ENCODE data around the gene JPH2. TPM values are rescaled to one million over a fixed set of nuclear protein-coding genes. Genes with fewer than 3 reads are reported as not detected.

JPH2 gene
- total and polyA plus RNA-seq, 10 of the 15 experiments (the other 5 are each of a cell fraction or from before 2014, with no cell fraction given): 0.16 TPM; not detected in 9

GRCh38 chr20:44187772-44188709, 1.1 kb upstream of the JPH2 start:
- FAIRE-seq (peak; percentile 69), DNase-seq (ENCODE audit: low read depth, low spot score) (no peak), ATAC-seq (peak; percentile 54)
- H2AFZ ChIP-seq (ENCODE audit: control insufficient read depth, low read depth, low read length): no peak overlapping the region
- H3K79me2 ChIP-seq (ENCODE audit: control insufficient read depth, insufficient read depth, low read length): no peaks in the 10 kb centered on the region
- ChIA-PET SMC1A (ENCODE audit: uncharacterized antibody, unreplicated experiment) (interaction anchor here (1.0 to 4.3 kb wide), 4 partner anchors 67 to 97 kb away, joined by 3 to 51 read pairs (median 7); no protein-coding TSS in a partner anchor), RAD21 (ENCODE audit: unreplicated experiment) (interaction anchor here (0.6 to 4.0 kb wide), 3 partner anchors 15 to 727 kb away, joined by 3 to 69 read pairs (median 3); no protein-coding TSS in a partner anchor), CTCF (interaction anchor here (1.0 to 6.6 kb wide), 9 partner anchors 20 to 739 kb away, joined by 3 to 196 read pairs (median 5); partner anchors contain the start of gene FITM2), POLR2A (interaction anchor here (0.6 kb wide), 1 partner anchor 78 kb away, joined by 3 read pairs; no protein-coding TSS in a partner anchor)
- no TSS peak for BruUV-seq (replicated peaks)
- no peaks in the 10 kb centered on the region for H4K20me1 ChIP-seq (ENCODE audit: control insufficient read depth, insufficient read depth)
- intact Hi-C loops (cut with micrococcal nuclease; ENCODE audit: unreplicated experiment) (no loop called here), in situ Hi-C loops (cut with MboI) (loop anchor here (5.0 kb wide), 1 partner anchor 71 kb away; no protein-coding TSS in a partner anchor)
- no peaks in the 10 kb centered on the region for H3K9me3 ChIP-seq (replicated peaks; ENCODE audit: control insufficient read depth, insufficient read depth, low read length)
- no peak overlapping the region for H3K27ac ChIP-seq (ENCODE audit: control insufficient read depth, insufficient read depth)
- 8% methylated on average over 7 of the region's 8 CpGs for WGBS (ENCODE audit: insufficient coverage, insufficient replicate concordance, low lambda C conversion rate, missing lambda C conversion rate)
- no peaks in the 10 kb centered on the region for H3K36me3 ChIP-seq (ENCODE audit: control insufficient read depth in 2 of 2, insufficient read depth in 2 of 2, low read length in 1 of 2)
- no peak overlapping the region for H3K4me2 ChIP-seq (ENCODE audit: control insufficient read depth, insufficient read depth)
- no peaks in the 10 kb centered on the region for H3K4me1 ChIP-seq (ENCODE audit: control insufficient read depth, insufficient read depth, low read length)
- H3K27me3 ChIP-seq (replicated peaks in 1 of 2; ENCODE audit: control insufficient read depth in 2 of 2, insufficient read depth in 2 of 2, low read length in 1 of 2): peaks cover 6 to 12% of the 10 kb centered on the region in 2 experiments; a peak in 3 of 4 replicates
- H3K9ac ChIP-seq (ENCODE audit: control insufficient read depth, insufficient read depth, low read length): no peak overlapping the region
- H3K4me3 ChIP-seq: no peak overlapping the region
- TF ChIP-seq ZZZ3 (IDR thresholded peaks at IDR 0.05; ENCODE audit: control insufficient read depth, insufficient read length, low read depth): no peak
- TF ChIP-seq FOS (IDR thresholded peaks at IDR 0.05; ENCODE audit: borderline replicate concordance, extremely low read depth, insufficient read length): no peak
- no peak for TF ChIP-seq SRF (IDR thresholded peaks at IDR 0.05; ENCODE audit: low read depth in 2 of 2, low read length in 2 of 2)
- TF ChIP-seq NFYB (IDR thresholded peaks at IDR 0.05; ENCODE audit: insufficient read depth, low read depth, low read length): no peak
- TF ChIP-seq POLR2AphosphoS5 (IDR thresholded peaks at IDR 0.05; ENCODE audit: low read length): no peak
- no peak for TF ChIP-seq HCFC1 (IDR thresholded peaks at IDR 0.05; ENCODE audit: low read length)
- TF ChIP-seq IRF5 (IDR thresholded peaks at IDR 0.05; ENCODE audit: borderline replicate concordance): no peak
- TF ChIP-seq TBL1XR1 (IDR thresholded peaks at IDR 0.05; ENCODE audit: low read depth, low read length): no peak
- no peak for TF ChIP-seq KDM1A (IDR thresholded peaks at IDR 0.05; ENCODE audit: borderline replicate concordance)
- TF ChIP-seq ZBTB40 (IDR thresholded peaks at IDR 0.05; ENCODE audit: borderline replicate concordance): no peak
- no peak for TF ChIP-seq PML (IDR thresholded peaks at IDR 0.05; ENCODE audit: low read length)
- TF ChIP-seq ZNF217 (IDR thresholded peaks at IDR 0.05): no peak
- no peak for TF ChIP-seq SMAD5 (IDR thresholded peaks at IDR 0.05; ENCODE audit: low read depth)
- TF ChIP-seq E4F1 (IDR thresholded peaks at IDR 0.05; ENCODE audit: borderline replicate concordance, partially characterized antibody): peak; percentile 53
- no peak for TF ChIP-seq TCF12 (IDR thresholded peaks at IDR 0.05; ENCODE audit: low read depth, low read length)

Measured in GM12878 (cell line).